ENCODE data around the gene RNH1. TPM values are rescaled to one million over a fixed set of nuclear protein-coding genes. Genes with fewer than 3 reads are reported as not detected.

The RNH1 gene
- total RNA-seq, 4 donors from 2014 or later = 243 to 354 (median 264) TPM

- Histone ChIP-seq H3K9me3 (no peaks in the 10 kb centered on the region), H3K27ac (no peak overlapping the region), H3K4me3 (no peak overlapping the region), H3K27me3 (no peaks in the 10 kb centered on the region), H3K4me1 (peaks cover 0 to 21% (median 10%) of the 10 kb centered on the region in 3 donors), H3K36me3 (peaks cover 0 to 11% of the 10 kb centered on the region in 2 donors)
- TF ChIP-seq CTCF (IDR thresholded peaks at IDR 0.05) (no peak), EP300 (IDR thresholded peaks at IDR 0.05) (no peak), POLR2A (IDR thresholded peaks at IDR 0.05) (no peak), POLR2AphosphoS5 (IDR thresholded peaks at IDR 0.05) (no peak)
- WGBS, 2 donors (ENCODE audit: low coverage in 1 of 2) = 85 to 86% methylated on average over 14 to 15 of the region's 22 CpGs
- no peak for ATAC-seq
Observed at GRCh38 chr11:473962-474785, 32.9 kb downstream of the RNH1 start.

- no peak for ATAC-seq
- no peaks in the 10 kb centered on the region for H3K27me3 ChIP-seq
- no peak for TF ChIP-seq POLR2AphosphoS5 (IDR thresholded peaks at IDR 0.05)
Observed at GRCh38 chr11:473415-473814, 33.6 kb downstream of the RNH1 start.

GRCh38 chr11:472816-473215, 34.2 kb downstream of the RNH1 start:
- Histone ChIP-seq H3K27ac (no peak overlapping the region), H3K36me3 (peaks cover 0 to 7% of the 10 kb centered on the region in 2 donors), H3K9me3 (no peaks in the 10 kb centered on the region), H3K27me3 (no peaks in the 10 kb centered on the region), H3K4me1 (peaks cover 0 to 34% (median 10%) of the 10 kb centered on the region in 3 donors), H3K4me3 (no peak overlapping the region)
- TF ChIP-seq POLR2AphosphoS5 (IDR thresholded peaks at IDR 0.05) = no peak
- no peak for TF ChIP-seq POLR2A (IDR thresholded peaks at IDR 0.05)
- TF ChIP-seq EP300 (IDR thresholded peaks at IDR 0.05) = no peak
- TF ChIP-seq CTCF (IDR thresholded peaks at IDR 0.05) = no peak
- ATAC-seq = no peak
- WGBS, 2 donors (ENCODE audit: low coverage in 1 of 2) = 80 to 93% methylated on average over 1 to 8 of the region's 28 CpGs

More at GRCh38 chr11:473415-473814, 33.6 kb downstream of the RNH1 start:
- no peak overlapping the region for H3K4me3 ChIP-seq
- H3K36me3 ChIP-seq = peaks cover 0 to 7% of the 10 kb centered on the region in 2 donors
- peaks cover 0 to 28% (median 10%) of the 10 kb centered on the region in 3 donors for H3K4me1 ChIP-seq
- H3K9me3 ChIP-seq = no peaks in the 10 kb centered on the region
- no peak overlapping the region for H3K27ac ChIP-seq
- 95 to 100% methylated on average over 2 to 8 of the region's 19 CpGs for whole genome bisulfite sequencing, 2 donors (ENCODE audit: low coverage in 1 of 2)

GRCh38 chr11:472272-472671, 34.8 kb downstream of the RNH1 start:
- H3K36me3 ChIP-seq = peaks cover 0 to 7% of the 10 kb centered on the region in 2 donors
- no peak overlapping the region for H3K27ac ChIP-seq
- H3K4me1 ChIP-seq = peaks cover 0 to 34% (median 10%) of the 10 kb centered on the region in 3 donors
- ATAC-seq = no peak
- WGBS, 2 donors (ENCODE audit: low coverage in 1 of 2) = no CpG with 5 or more reads among the region's 13 CpGs
- no peaks in the 10 kb centered on the region for H3K9me3 ChIP-seq
- TF ChIP-seq POLR2AphosphoS5 (IDR thresholded peaks at IDR 0.05) (no peak), CTCF (IDR thresholded peaks at IDR 0.05) (no peak), EP300 (IDR thresholded peaks at IDR 0.05) (no peak), POLR2A (IDR thresholded peaks at IDR 0.05) (no peak)
- no peaks in the 10 kb centered on the region for H3K27me3 ChIP-seq
- H3K4me3 ChIP-seq = no peak overlapping the region

GRCh38 chr11:471468-472145, 35.4 kb downstream of the RNH1 start:
- no peak for TF ChIP-seq CTCF (IDR thresholded peaks at IDR 0.05)
- TF ChIP-seq POLR2A (IDR thresholded peaks at IDR 0.05) = no peak
- no peak for TF ChIP-seq POLR2AphosphoS5 (IDR thresholded peaks at IDR 0.05)
- no peak for TF ChIP-seq EP300 (IDR thresholded peaks at IDR 0.05)
- no peak overlapping the region for H3K27ac ChIP-seq
- 89 to 95% methylated on average over 33 to 39 of the region's 61 CpGs for WGBS, 2 donors (ENCODE audit: low coverage in 1 of 2)
- ATAC-seq = no peak
- H3K9me3 ChIP-seq = no peaks in the 10 kb centered on the region
- peaks cover 0 to 13% of the 10 kb centered on the region in 2 donors for H3K36me3 ChIP-seq
- no peaks in the 10 kb centered on the region for H3K27me3 ChIP-seq
- no peak overlapping the region for H3K4me3 ChIP-seq
- H3K4me1 ChIP-seq = peaks cover 0 to 34% (median 10%) of the 10 kb centered on the region in 3 donors
